ENCODE measurements around the gene TMEM259. TPM values are rescaled to one million over a fixed set of nuclear protein-coding genes. Genes with fewer than 3 reads are reported as not detected.

The TMEM259 gene
- total RNA-seq, 1 experiment from 2014 or later = 171 TPM

DNA sequence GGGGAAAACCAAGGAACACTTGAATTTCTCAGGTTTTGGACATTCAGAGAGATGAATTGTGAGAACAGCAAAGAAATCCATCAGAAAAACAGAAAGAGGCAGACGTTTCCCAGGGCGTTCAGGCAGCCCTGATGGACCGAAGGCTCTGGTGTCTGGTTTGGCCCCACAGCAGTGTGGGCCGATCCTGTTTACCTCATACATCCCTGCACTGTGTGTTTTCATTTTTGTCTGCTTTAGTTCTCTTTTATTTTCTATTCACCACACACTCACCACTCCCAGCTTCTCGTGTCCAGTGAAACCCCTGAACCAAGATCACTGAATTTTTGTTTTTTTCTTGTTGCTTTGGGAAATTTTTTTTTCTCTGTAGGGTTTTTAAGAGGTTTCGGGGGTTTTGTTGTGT lies 48.6 kb downstream of the TMEM259 start:
- Histone ChIP-seq H2AFZ (ENCODE audit: low read length) (no peak overlapping the region), H3K27me3 (ENCODE audit: insufficient read depth, low read length) (no peaks in the 10 kb centered on the region), H3K9me3 (ENCODE audit: control insufficient read depth, low read depth, low read length) (peaks cover 7% of the 10 kb centered on the region), H3K23ac (ENCODE audit: insufficient read length, low read depth, low read length) (no peak overlapping the region), H2BK120ac (ENCODE audit: low read depth, low read length, poor library complexity, severe bottlenecking) (no peak overlapping the region), H2BK15ac (ENCODE audit: low read depth, low read length) (no peak overlapping the region), H3K18ac (ENCODE audit: insufficient read length, low read depth, low read length) (no peak overlapping the region), H3K4me2 (ENCODE audit: insufficient read depth, insufficient read length, low read length) (no peak overlapping the region), H3K14ac (ENCODE audit: insufficient read depth, low read length) (no peak overlapping the region), H4K91ac (ENCODE audit: insufficient read length, low read depth, low read length) (no peak overlapping the region), H3K79me1 (ENCODE audit: insufficient read depth, low read depth, low read length, poor library complexity, severe bottlenecking) (no peaks in the 10 kb centered on the region), H3K4ac (ENCODE audit: low read depth, low read length) (no peak overlapping the region), H4K20me1 (ENCODE audit: control insufficient read depth, insufficient read depth, insufficient read length) (peaks cover 2% of the 10 kb centered on the region), H3K4me1 (ENCODE audit: insufficient read depth, low read length) (no peaks in the 10 kb centered on the region), H3K56ac (ENCODE audit: insufficient read length, low read depth, low read length) (no peak overlapping the region), H3K27ac (ENCODE audit: insufficient read length, low read depth, low read length) (no peak overlapping the region), H4K5ac (ENCODE audit: insufficient read length, low read depth, low read length) (no peak overlapping the region), H3K9ac (ENCODE audit: extremely low read depth, insufficient read length, low read length) (no peak overlapping the region), H2BK5ac (ENCODE audit: insufficient read length, low read length) (no peak overlapping the region), H3T11ph (ENCODE audit: low read length) (no peak overlapping the region), H2AK5ac (ENCODE audit: insufficient read length, low read length) (no peak overlapping the region), H3K79me2 (ENCODE audit: insufficient read depth, low read length) (no peaks in the 10 kb centered on the region), H3K23me2 (ENCODE audit: insufficient read length, low read depth, low read length, poor library complexity, severe bottlenecking) (no peaks in the 10 kb centered on the region), H4K8ac (replicated peaks; ENCODE audit: insufficient read length, low read depth, low read length) (no peak overlapping the region), H2BK12ac (ENCODE audit: insufficient read length, low read depth, low read length) (no peak overlapping the region), H2BK20ac (ENCODE audit: low read depth, low read length, poor library complexity, severe bottlenecking) (no peak overlapping the region)
- Mint-ChIP-seq H3K36me3 (ENCODE audit: insufficient read depth in 1 of 3, low read depth in 3 of 3) (peaks cover 35 to 42% (median 42%) of the 10 kb centered on the region in 3 experiments), H3K4me3 (no peak overlapping the region), H3K27ac (peak overlapping the region in 1 of 3 experiments; percentile 83; a peak in 2 of 7 replicates), H3K27me3 (ENCODE audit: low read depth) (no peaks in the 10 kb centered on the region), H3K4me1 (peaks cover 0 to 12% of the 10 kb centered on the region in 2 experiments; a peak in 1 of 4 replicates), H3K9me3 (peaks cover 9 to 17% of the 10 kb centered on the region in 2 experiments)
- no peak for TF ChIP-seq CTCF (conservative IDR thresholded peaks at IDR 0.05)
- no CpG with 5 or more reads among the region's 6 CpGs for WGBS (ENCODE audit: extremely low coverage, insufficient read length, low lambda C conversion rate)
- no peak for DNase-seq

All from H9 (cell line).